Neuron (in vitro differentiated cells): Measurements from ENCODE around the gene HYAL1.

Experiments
- H2AFZ ChIP-seq: one replicate; pipeline ENCODE4 v1.6.1; 2013; ENCODE audit warnings: low read depth, mild to moderate bottlenecking, inconsistent platforms, low read length, moderate library complexity
- H3K27me3 ChIP-seq: one replicate; pipeline ENCODE4 v1.6.1; 2013; ENCODE audit warnings: low read length; ENCODE audit not compliant: insufficient read depth
- H3K36me3 ChIP-seq: one replicate; pipeline ENCODE4 v1.6.1; 2013; ENCODE audit warnings: low read length; ENCODE audit not compliant: insufficient read depth
- H3K4me1 ChIP-seq: one replicate; pipeline ENCODE4 v1.6.1; 2013; ENCODE audit warnings: low read length; ENCODE audit not compliant: insufficient read depth
- H3K4me3 ChIP-seq: 2 replicates; pipeline ENCODE4 v1.5.1; 2013; ENCODE audit warnings: mild to moderate bottlenecking, low read length, moderate library complexity
- H3K9me3 ChIP-seq: one replicate; pipeline ENCODE4 v1.6.1; 2013; ENCODE audit warnings: low read length

The HYAL1 gene

DNA sequence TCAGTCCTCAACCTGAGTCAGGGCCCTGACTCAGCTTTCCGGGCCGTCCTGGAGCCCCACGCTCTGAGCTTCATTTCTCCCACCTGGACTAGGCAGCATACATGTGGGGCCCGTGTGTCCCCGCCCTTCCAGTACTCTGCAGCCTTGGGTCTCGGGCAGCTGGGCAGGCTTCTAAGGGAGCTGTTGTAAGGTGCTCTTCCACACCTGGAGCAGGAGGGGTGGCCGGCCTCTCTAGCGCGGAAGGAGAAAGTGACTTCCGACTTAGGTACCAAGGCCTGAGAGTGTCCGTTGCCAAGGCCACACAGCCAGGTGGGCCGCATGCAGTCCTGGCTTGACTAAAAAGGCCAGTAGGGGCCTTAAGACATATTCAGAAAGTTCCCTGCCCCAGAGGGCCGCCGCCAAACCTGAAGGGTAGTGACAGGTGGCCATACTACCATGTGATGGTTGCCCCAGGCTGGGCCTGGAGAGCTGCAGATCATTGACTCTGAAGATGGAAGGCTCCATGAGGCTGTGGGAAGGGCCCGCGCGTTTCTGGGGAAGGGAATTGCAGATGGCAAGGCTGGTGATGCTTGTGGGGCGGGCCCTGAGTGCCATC lies 43.8 kb downstream of the HYAL1 start:
- no peak overlapping the region for H3K4me3 ChIP-seq
- peaks cover 52% of the 10 kb centered on the region for H3K4me1 ChIP-seq
- H3K27me3 ChIP-seq: no peaks in the 10 kb centered on the region
- no peaks in the 10 kb centered on the region for H3K9me3 ChIP-seq
- peaks cover 32% of the 10 kb centered on the region for H3K36me3 ChIP-seq
- no peak overlapping the region for H2AFZ ChIP-seq

- Histone ChIP-seq H2AFZ (no peak overlapping the region), H3K36me3 (peaks cover 38% of the 10 kb centered on the region), H3K9me3 (no peaks in the 10 kb centered on the region), H3K4me3 (no peak overlapping the region), H3K27me3 (no peaks in the 10 kb centered on the region), H3K4me1 (peaks cover 46% of the 10 kb centered on the region)
These were observed 44.4 kb downstream of the HYAL1 start for GRCh38 chr3:50258979-50259378.

DNA sequence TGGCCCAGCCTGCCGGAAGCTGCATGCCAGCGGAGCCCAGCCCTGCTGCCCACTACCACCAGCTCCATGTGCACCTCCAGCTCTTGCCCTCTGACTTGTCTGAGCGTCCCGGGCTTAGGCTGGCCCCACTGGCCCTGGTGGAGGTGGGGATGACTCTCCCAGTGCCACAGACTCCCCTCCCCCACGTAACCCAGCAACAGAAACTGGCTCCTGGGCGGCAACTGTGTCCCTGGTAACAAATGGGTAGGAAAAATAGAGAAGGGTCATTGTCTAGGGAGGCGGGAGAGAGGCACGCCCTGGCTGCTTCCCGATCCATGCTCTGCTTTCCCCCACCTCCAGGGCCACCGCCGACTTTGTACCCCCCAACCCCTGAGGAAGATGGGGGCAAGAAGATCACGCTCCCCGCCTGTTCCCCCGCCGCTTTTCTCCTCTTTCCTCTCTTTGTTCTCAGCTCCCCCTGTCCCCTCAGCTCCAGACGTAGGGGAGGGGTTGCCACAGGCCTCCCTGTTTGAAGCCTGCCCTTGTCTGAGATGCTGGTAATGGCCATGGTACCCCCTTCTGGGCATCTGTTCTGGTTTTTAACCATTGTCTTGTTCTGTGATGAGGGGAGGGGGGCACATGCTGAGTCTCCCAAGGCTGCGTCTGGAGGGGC lies 45.2 kb downstream of the HYAL1 start:
- Histone ChIP-seq H3K27me3 (no peaks in the 10 kb centered on the region), H3K4me1 (peaks cover 41% of the 10 kb centered on the region), H3K36me3 (peaks cover 44% of the 10 kb centered on the region), H3K9me3 (no peaks in the 10 kb centered on the region), H3K4me3 (no peak overlapping the region), H2AFZ (no peak overlapping the region)

DNA sequence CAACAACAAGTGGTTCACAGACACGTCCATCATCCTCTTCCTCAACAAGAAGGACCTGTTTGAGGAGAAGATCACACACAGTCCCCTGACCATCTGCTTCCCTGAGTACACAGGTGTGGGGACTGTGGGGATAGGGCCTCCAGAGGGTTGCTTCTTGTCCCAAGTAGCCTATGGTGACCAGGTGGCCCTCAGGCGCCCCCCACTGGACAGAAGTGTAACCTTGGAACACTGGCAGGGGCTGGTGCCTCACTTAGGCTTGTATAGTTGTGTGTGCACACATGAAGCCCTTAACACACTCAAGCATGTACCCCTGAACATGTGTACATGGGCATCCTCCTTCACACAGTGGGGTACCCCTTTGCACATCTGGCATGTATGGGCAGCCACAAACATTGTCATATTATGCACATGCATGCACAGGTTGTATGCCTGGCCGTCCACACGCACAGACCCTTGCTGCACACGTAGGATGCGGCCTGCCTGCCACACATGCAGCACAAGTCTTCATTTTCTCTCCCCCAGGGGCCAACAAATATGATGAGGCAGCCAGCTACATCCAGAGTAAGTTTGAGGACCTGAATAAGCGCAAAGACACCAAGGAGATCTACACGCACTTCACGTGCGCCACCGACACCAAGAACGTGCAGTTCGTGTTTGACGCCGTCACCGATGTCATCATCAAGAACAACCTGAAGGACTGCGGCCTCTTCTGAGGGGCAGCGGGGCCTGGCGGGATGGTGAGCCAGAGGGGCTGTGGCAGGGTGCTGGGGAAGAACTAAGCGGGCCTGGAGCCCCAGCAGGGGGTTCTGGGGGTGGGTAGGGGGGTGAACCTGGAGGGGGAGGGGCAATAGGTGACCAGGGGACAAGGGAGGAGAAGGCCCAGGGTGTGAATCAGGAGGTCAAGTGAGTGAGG lies 46.1 kb downstream of the HYAL1 start:
- no peaks in the 10 kb centered on the region for H3K9me3 ChIP-seq
- no peak overlapping the region for H2AFZ ChIP-seq
- no peaks in the 10 kb centered on the region for H3K27me3 ChIP-seq
- H3K36me3 ChIP-seq: peaks cover 53% of the 10 kb centered on the region
- peaks cover 41% of the 10 kb centered on the region for H3K4me1 ChIP-seq
- no peak overlapping the region for H3K4me3 ChIP-seq

GRCh38 chr3:50255251-50255615 lies 48.1 kb downstream of the HYAL1 start:
- Histone ChIP-seq H3K36me3 (peaks cover 68% of the 10 kb centered on the region), H3K4me3 (no peak overlapping the region), H3K4me1 (peaks cover 28% of the 10 kb centered on the region), H3K9me3 (no peaks in the 10 kb centered on the region), H3K27me3 (no peaks in the 10 kb centered on the region), H2AFZ (no peak overlapping the region)

GRCh38 chr3:50254577-50255250 lies 48.7 kb downstream of the HYAL1 start:
- H3K27me3 ChIP-seq: no peaks in the 10 kb centered on the region
- H3K9me3 ChIP-seq: no peaks in the 10 kb centered on the region
- peaks cover 27% of the 10 kb centered on the region for H3K4me1 ChIP-seq
- H3K36me3 ChIP-seq: peaks cover 73% of the 10 kb centered on the region
- no peak overlapping the region for H3K4me3 ChIP-seq
- no peak overlapping the region for H2AFZ ChIP-seq

GRCh38 chr3:50251220-50251619 lies 52.2 kb downstream of the HYAL1 start:
- Histone ChIP-seq H3K27me3 (no peaks in the 10 kb centered on the region), H3K4me1 (peaks cover 16% of the 10 kb centered on the region), H3K4me3 (no peak overlapping the region), H3K9me3 (no peaks in the 10 kb centered on the region), H3K36me3 (peaks cover 64% of the 10 kb centered on the region), H2AFZ (no peak overlapping the region)

- Histone ChIP-seq H3K36me3 (peaks cover 61% of the 10 kb centered on the region), H2AFZ (no peak overlapping the region), H3K9me3 (no peaks in the 10 kb centered on the region), H3K4me1 (peaks cover 23% of the 10 kb centered on the region), H3K4me3 (no peak overlapping the region), H3K27me3 (no peaks in the 10 kb centered on the region)
These were observed 52.9 kb downstream of the HYAL1 start for GRCh38 chr3:50250514-50250913.
